GM12878 (cell line): Measurements from ENCODE around the gene MYOM1. TPM values are rescaled to one million over a fixed set of nuclear protein-coding genes. Genes with fewer than 3 reads are reported as not detected.

Experiments used
- ATAC-seq: fragments of 200-7000 bp; cut with Tn5 transposase; 3 replicates; pipeline ENCODE4 v1.9.1; 2020; ENCODE audit warnings: mild to moderate bottlenecking, moderate library complexity
- BruUV-seq: library from RNA; stranded (reverse); fragments of 400-500 nt; replicated peaks from 2 replicates; lab custom pipeline; 2021; lab: Mats Ljungman, UMichigan
- CTCF ChIA-PET: fragments of 300-600 bp; sonication (Branson Sonifier 250); formaldehyde crosslinking; extraction: SDS; loops from one replicate; lab custom pipeline; 2021; ENCODE audit warnings: inconsistent platforms; lab: Yijun Ruan, JAX
- POLR2A ChIA-PET: fragments of 350-600 bp; formaldehyde crosslinking; extraction: SDS; loops from one replicate; lab custom pipeline; 2021; ENCODE audit warnings: inconsistent platforms; lab: Charles Lee
- RAD21 ChIA-PET: fragments of 300-600 bp; sonication (Branson Sonifier 250); formaldehyde crosslinking; loops from one replicate; lab custom pipeline; 2023; ENCODE audit warnings: antibody characterized with exemption; ENCODE audit not compliant: unreplicated experiment; lab: Charles Lee
- SMC1A ChIA-PET: fragments of 300-600 bp; sonication (Branson Sonifier 250); formaldehyde crosslinking; loops from one replicate; lab custom pipeline; 2023; ENCODE audit not compliant: unreplicated experiment, uncharacterized antibody; lab: Charles Lee
- DNase-seq: peaks from one replicate; pipeline ENCODE4 v3.0.0-alpha.2; 2011; ENCODE audit warnings: low read depth, low spot score
- FAIRE-seq: peaks from 3 replicates; lab custom pipeline; 2011; peaks lifted over from hg19 to GRCh38; lab: Jason Lieb, UNC
- H2AFZ ChIP-seq: 2 replicates; pipeline ENCODE4 v1.6.0; 2011; ENCODE audit warnings: low read depth, low read length, control low read depth; ENCODE audit not compliant: control insufficient read depth
- H3K27ac ChIP-seq: 2 replicates; pipeline ENCODE4 v1.5.1; 2011; ENCODE audit warnings: control low read depth; ENCODE audit not compliant: control insufficient read depth, insufficient read depth
- H3K27me3 ChIP-seq, 2 experiments: replicated peaks in 1 of 2; 2 replicates each; pipeline versions ENCODE4 v1.6.0 to v1.6.1; 2011; ENCODE audit warnings: low read length in 1 of 2; ENCODE audit not compliant: control insufficient read depth in 2 of 2, insufficient read depth in 2 of 2
- H3K36me3 ChIP-seq, 2 experiments: 2 replicates each; pipeline ENCODE4 v1.5.1; 2011; ENCODE audit warnings: low read length in 1 of 2; ENCODE audit not compliant: control insufficient read depth in 2 of 2, insufficient read depth in 2 of 2
- H3K4me1 ChIP-seq: 2 replicates; pipeline ENCODE4 v1.6.1; 2011; ENCODE audit warnings: mild to moderate bottlenecking, low read length, moderate library complexity, mixed read lengths; ENCODE audit not compliant: control insufficient read depth, insufficient read depth
- H3K4me2 ChIP-seq: 2 replicates; pipeline ENCODE4 v1.6.0; 2011; ENCODE audit warnings: control low read depth; ENCODE audit not compliant: control insufficient read depth, insufficient read depth
- H3K4me3 ChIP-seq: fragments of 200-600 bp; sonication (generic); 2 replicates; pipeline ENCODE4 v1.5.1; 2016
- H3K79me2 ChIP-seq: 2 replicates; pipeline ENCODE4 v1.6.0; 2011; ENCODE audit warnings: low read length; ENCODE audit not compliant: control insufficient read depth, insufficient read depth
- H3K9ac ChIP-seq: 2 replicates; pipeline ENCODE4 v1.8.0; 2011; ENCODE audit warnings: low read length, control low read depth, mixed read lengths; ENCODE audit not compliant: control insufficient read depth, insufficient read depth
- H3K9me3 ChIP-seq: replicated peaks from 3 replicates; pipeline ENCODE4 v1.5.1; 2011; ENCODE audit warnings: mild to moderate bottlenecking, low read length; ENCODE audit not compliant: control insufficient read depth, insufficient read depth
- H4K20me1 ChIP-seq: 2 replicates; pipeline ENCODE4 v1.6.0; 2011; ENCODE audit not compliant: control insufficient read depth, insufficient read depth
- ATF7 ChIP-seq: fragments of 450-650 bp; IDR thresholded peaks from 2 replicates; pipeline ENCODE4 v1.6.1; 2016; ENCODE audit warnings: low read depth, mild to moderate bottlenecking
- CREM ChIP-seq: IDR thresholded peaks from 2 replicates; pipeline ENCODE4 v1.6.1; 2014; ENCODE audit warnings: antibody characterized with exemption, low read depth
- PBX3 ChIP-seq: IDR thresholded peaks from 2 replicates; pipeline ENCODE4 v1.6.1; 2011; ENCODE audit warnings: mild to moderate bottlenecking, low read depth, low read length, moderate library complexity; ENCODE audit not compliant: insufficient replicate concordance
- POLR2AphosphoS2 ChIP-seq: IDR thresholded peaks from 2 replicates; pipeline ENCODE4 v1.6.1; 2011; ENCODE audit warnings: low read depth, mild to moderate bottlenecking, low read length, improper control_type of control experiment, moderate library complexity
- PRDM15 ChIP-seq: fragments of 450-650 bp; formaldehyde crosslinking; IDR thresholded peaks from 2 replicates; pipeline ENCODE4 v1.4.0; 2020; ENCODE audit warnings: mild to moderate bottlenecking, moderate library complexity
- SMAD5 ChIP-seq: IDR thresholded peaks from 2 replicates; pipeline ENCODE4 v1.6.1; 2016; ENCODE audit warnings: antibody characterized with exemption, low read depth
- SUZ12 ChIP-seq: fragments of 200-600 bp; sonication (generic); IDR thresholded peaks from one replicate; pipeline ENCODE4 v1.6.1; 2018; ENCODE audit warnings: antibody characterized with exemption, mild to moderate bottlenecking; ENCODE audit not compliant: unreplicated experiment
- USF1 ChIP-seq: IDR thresholded peaks from 2 replicates; pipeline ENCODE4 v1.6.1; 2011; ENCODE audit warnings: borderline replicate concordance, low read depth, mild to moderate bottlenecking, moderate library complexity, mixed read lengths, low read length; ENCODE audit not compliant: insufficient read depth; ENCODE audit errors: extremely low read length
- ZBTB33 ChIP-seq: fragments of 450-650 bp; IDR thresholded peaks from 2 replicates; pipeline ENCODE4 v1.6.1; 2017; ENCODE audit warnings: mild to moderate bottlenecking
- WGBS: methylation state at CpG from one replicate; pipeline ENCODE4 v1.1.6; 2016; ENCODE audit warnings: low lambda C conversion rate; ENCODE audit not compliant: insufficient replicate concordance, insufficient coverage; ENCODE audit errors: missing lambda C conversion rate; 5-methylcytosine and 5-hydroxymethylcytosine counted together
- in situ Hi-C: fragments of 300-500 bp; cut with MboI; formaldehyde crosslinking; loops from 9 replicates; pipeline ENCODE4 v1.14.3; 2018; ENCODE audit warnings: mixed read lengths
- intact Hi-C: fragments of 100-400 bp; cut with micrococcal nuclease; formaldehyde crosslinking; loops from one replicate; pipeline ENCODE4 v1.14.2; 2022; ENCODE audit not compliant: unreplicated experiment
- polyA plus RNA-seq, 11 experiments: library from polyadenylated mRNA; depleted of rRNA in 4 of 11; unstranded in 6 of 11; stranded (reverse) in 5 of 11; fragments of >200 nt; fragmentation: Nextera tagmentation in 4 of 11; fragmentation: Illumina TruSeq in 1 of 11; extraction: Ambion mirVana in 4 of 11; extraction: Trizol in 1 of 11; gene quantifications; 1 replicate in 1 of 11; 2 replicates in 10 of 11; pipeline versions ENCODE4 v1.2.1 to v1.2.3, GENCODE V29; 2011 to 2016; ENCODE audit warnings: inconsistent platforms in 2 of 11, missing spikeins in 2 of 11, low read depth in 1 of 11
- total RNA-seq, 4 experiments: library from RNA; depleted of rRNA in 3 of 4; stranded (reverse); fragments of >200 nt in 3 of 4; fragmentation: Illumina TruSeq in 1 of 4; extraction: Trizol in 1 of 4; gene quantifications; 2 replicates each; pipeline versions ENCODE4 v1.2.1 to v1.2.3, GENCODE V29; 2013 to 2021
- TF ChIP-seq, protein P1 (sequence below): fragments of 450-650 bp; IDR thresholded peaks from 2 replicates; pipeline ENCODE4 v1.6.1; 2017; ENCODE audit warnings: mild to moderate bottlenecking, moderate library complexity

MYOM1 gene
- total and polyA plus RNA-seq, 10 of the 15 experiments (the other 5 are each of a cell fraction or from before 2014, with no cell fraction given) = 0.06 to 1.0 (median 0.57) TPM

- no peak overlapping the region for H3K4me3 ChIP-seq
- H3K9ac ChIP-seq = no peak overlapping the region
- no peak for ATAC-seq
- BruUV-seq = no TSS peak
- CTCF ChIA-PET = interaction anchor here (0.7 to 4.1 kb wide), 6 partner anchors 8 to 338 kb away, joined by 3 to 36 read pairs (median 18); no protein-coding TSS in a partner anchor
- H3K4me1 ChIP-seq = no peaks in the 10 kb centered on the region
- RAD21 ChIA-PET = interaction anchor here (1.0 to 3.8 kb wide), 3 partner anchors 9 to 132 kb away, joined by 3 to 22 read pairs (median 3); no protein-coding TSS in a partner anchor
- H4K20me1 ChIP-seq = no peaks in the 10 kb centered on the region
- H3K9me3 ChIP-seq = no peaks in the 10 kb centered on the region; the same call in 2 of the 3 replicates
- no peak overlapping the region for H3K27ac ChIP-seq
- no peak for DNase-seq
- H3K79me2 ChIP-seq = no peaks in the 10 kb centered on the region
- no peaks in the 10 kb centered on the region for H3K36me3 ChIP-seq
- SMC1A ChIA-PET = interaction anchor here (4.1 kb wide), 1 partner anchor 119 kb away, joined by 20 read pairs; the partner anchor contains the start of gene MYL12A
- 73% methylated on average over 9 of the region's 9 CpGs for WGBS
- no peaks in the 10 kb centered on the region for H3K27me3 ChIP-seq
- no peak for FAIRE-seq
- no peak overlapping the region for H3K4me2 ChIP-seq
- no peak overlapping the region for H2AFZ ChIP-seq
- POLR2A ChIA-PET = no interaction called here
- intact Hi-C loops (no loop called here), in situ Hi-C loops (no loop called here)
- no peak for TF ChIP-seq PBX3
- TF ChIP-seq POLR2AphosphoS2 = no peak
- TF ChIP-seq SUZ12 = no peak
- TF ChIP-seq, protein P1, sequence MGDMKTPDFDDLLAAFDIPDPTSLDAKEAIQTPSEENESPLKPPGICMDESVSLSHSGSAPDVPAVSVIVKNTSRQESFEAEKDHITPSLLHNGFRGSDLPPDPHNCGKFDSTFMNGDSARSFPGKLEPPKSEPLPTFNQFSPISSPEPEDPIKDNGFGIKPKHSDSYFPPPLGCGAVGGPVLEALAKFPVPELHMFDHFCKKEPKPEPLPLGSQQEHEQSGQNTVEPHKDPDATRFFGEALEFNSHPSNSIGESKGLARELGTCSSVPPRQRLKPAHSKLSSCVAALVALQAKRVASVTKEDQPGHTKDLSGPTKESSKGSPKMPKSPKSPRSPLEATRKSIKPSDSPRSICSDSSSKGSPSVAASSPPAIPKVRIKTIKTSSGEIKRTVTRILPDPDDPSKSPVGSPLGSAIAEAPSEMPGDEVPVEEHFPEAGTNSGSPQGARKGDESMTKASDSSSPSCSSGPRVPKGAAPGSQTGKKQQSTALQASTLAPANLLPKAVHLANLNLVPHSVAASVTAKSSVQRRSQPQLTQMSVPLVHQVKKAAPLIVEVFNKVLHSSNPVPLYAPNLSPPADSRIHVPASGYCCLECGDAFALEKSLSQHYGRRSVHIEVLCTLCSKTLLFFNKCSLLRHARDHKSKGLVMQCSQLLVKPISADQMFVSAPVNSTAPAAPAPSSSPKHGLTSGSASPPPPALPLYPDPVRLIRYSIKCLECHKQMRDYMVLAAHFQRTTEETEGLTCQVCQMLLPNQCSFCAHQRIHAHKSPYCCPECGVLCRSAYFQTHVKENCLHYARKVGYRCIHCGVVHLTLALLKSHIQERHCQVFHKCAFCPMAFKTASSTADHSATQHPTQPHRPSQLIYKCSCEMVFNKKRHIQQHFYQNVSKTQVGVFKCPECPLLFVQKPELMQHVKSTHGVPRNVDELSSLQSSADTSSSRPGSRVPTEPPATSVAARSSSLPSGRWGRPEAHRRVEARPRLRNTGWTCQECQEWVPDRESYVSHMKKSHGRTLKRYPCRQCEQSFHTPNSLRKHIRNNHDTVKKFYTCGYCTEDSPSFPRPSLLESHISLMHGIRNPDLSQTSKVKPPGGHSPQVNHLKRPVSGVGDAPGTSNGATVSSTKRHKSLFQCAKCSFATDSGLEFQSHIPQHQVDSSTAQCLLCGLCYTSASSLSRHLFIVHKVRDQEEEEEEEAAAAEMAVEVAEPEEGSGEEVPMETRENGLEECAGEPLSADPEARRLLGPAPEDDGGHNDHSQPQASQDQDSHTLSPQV = no peak
- TF ChIP-seq ATF7 = no peak
- TF ChIP-seq CREM = no peak
- TF ChIP-seq ZBTB33 = no peak
- no peak for TF ChIP-seq SMAD5
- TF ChIP-seq PRDM15 = no peak
- no peak for TF ChIP-seq USF1
Measured at GRCh38 chr18:3126457-3127097, 93.2 kb downstream of the MYOM1 start.
